Heart left ventricle (tissue), 16 donors: Measurements from ENCODE around the gene CALR3. TPM values are rescaled to one million over a fixed set of nuclear protein-coding genes. Genes with fewer than 3 reads are reported as not detected.

Experiments
- ATAC-seq, 4 donors: fragments of 200-7000 bp; cut with Tn5 transposase; one replicate each; pipeline ENCODE4 v1.9.1; 2020 to 2022; ENCODE audit warnings: moderate library complexity in 4 of 4, mild to moderate bottlenecking in 3 of 4, moderate number of reproducible peaks in 1 of 4
- DNase-seq, 5 donors: peaks; one replicate each; pipeline ENCODE4 v3.0.0-alpha.2; 2020
- H3K27ac ChIP-seq, 12 donors: fragments of 200-600 bp; sonication (generic) in 4 of 12; one replicate each; pipeline versions ENCODE4 v1.5.0 to v1.8.0; 2016 to 2022; ENCODE audit warnings: mild to moderate bottlenecking in 2 of 12
- H3K27me3 ChIP-seq, 9 donors: fragments of 200-600 bp; sonication (generic) in 2 of 9; one replicate each; pipeline versions ENCODE4 v1.5.1 to v1.8.0; 2016 to 2022; ENCODE audit warnings: mild to moderate bottlenecking in 3 of 9
- H3K36me3 ChIP-seq, 9 donors: fragments of 200-600 bp; sonication (generic) in 2 of 9; one replicate each; pipeline versions ENCODE4 v1.5.0 to v1.8.0; 2018 to 2022; ENCODE audit warnings: mild to moderate bottlenecking in 2 of 9
- H3K4me1 ChIP-seq, 12 donors: fragments of 200-600 bp; sonication (generic) in 4 of 12; one replicate each; pipeline versions ENCODE4 v1.5.0 to v1.8.0; 2016 to 2022; ENCODE audit warnings: mild to moderate bottlenecking in 3 of 12
- H3K4me3 ChIP-seq, 12 donors: fragments of 200-600 bp; sonication (generic) in 4 of 12; one replicate each; pipeline versions ENCODE4 v1.5.0 to v1.8.0; 2017 to 2022; ENCODE audit warnings: mild to moderate bottlenecking in 9 of 12, moderate library complexity in 4 of 12
- H3K9me3 ChIP-seq, 12 donors: fragments of 200-600 bp; sonication (generic) in 4 of 12; one replicate each; pipeline versions ENCODE4 v1.5.0 to v1.8.0; 2016 to 2022; ENCODE audit warnings: mild to moderate bottlenecking in 1 of 12
- POLR2A ChIP-seq, 2 donors: fragments of 450-650 bp; IDR thresholded peaks; one replicate each; pipeline ENCODE4 v1.6.1; 2017; ENCODE audit warnings: antibody characterized with exemption in 2 of 2, mild to moderate bottlenecking in 2 of 2, moderate library complexity in 2 of 2
- whole genome bisulfite sequencing, 4 donors: extraction: QIAGEN DNeasy Blood & Tissue Kit in 2 of 4; methylation state at CpG; one replicate each; pipeline versions ENCODE4 v1.1.5 to v1.1.7; 2013 to 2018; 5-methylcytosine and 5-hydroxymethylcytosine counted together
- intact Hi-C, 10 donors: fragments of 100-400 bp; cut with DNase I; formaldehyde crosslinking; loops; one replicate each; pipeline versions ENCODE4 v1.11.1 to v1.14.2; 2022
- polyA plus RNA-seq, 2 donors: library from polyadenylated mRNA; stranded (reverse); fragments of 200-250 nt; gene quantifications; one replicate each; pipeline ENCODE4 v1.2.3, GENCODE V29; 2013
- total RNA-seq, 9 donors: library from RNA; depleted of rRNA in 2 of 9; stranded (reverse); fragments of >200 nt in 2 of 9; fragmentation: NEBNext Ultra II Directional in 3 of 9; extraction: Animal tissue kit (Norgen Biotek cat#: 25700) in 3 of 9; gene quantifications; one replicate each; pipeline versions ENCODE4 v1.1.0 to v1.2.4, GENCODE V29; 2016 to 2023
- TF ChIP-seq, protein P1 (sequence below), 12 donors: fragments of 200-600 bp; sonication (generic) in 4 of 12; IDR thresholded peaks; one replicate each; pipeline versions ENCODE4 v1.5.0 to v1.8.0; 2018 to 2022; ENCODE audit warnings: antibody characterized with exemption in 12 of 12, mild to moderate bottlenecking in 5 of 12
- donor health status: ischemic (EF 13 %, LVEDD 7.1; RV severe dilation, severe dysfunction).
- donor health status: healthy with polysubstance abuse.
- donor health status: DM: no; HTN: yes; CAD: no.
- donor health status: DM: no; HTN: no; CAD: no.
- donor health status: ischemic (EF 25% LVEDD 6.9; RV normal size, moderate dysfunction).
- donor health status: ischemic (EF 25% LVEDD 5.7; RV mildly dilated, moderate dysfunction).
- donor health status: healthy.
- donor health status: DM: yes; HTN: yes; CAD: no.
- donor health status: ischemic (EF 35%, LVEDD 5.7; RV mildly dilated, moderate dysfunction).
- donor health status: nonischemic (EF 11% LVEDD 7.7; RV severe dilation, severe dysfunction).
- donor health status: DM: yes; HTN: yes; CAD: no.
- donor health status: PGD.
- donor health status: ischemic (EF 29% LVEDD 5.4; RV normal size, mild dysfunction).
- donor health status: nonischemic (EF 23%, LVEDD 6.1; RV moderate dilation, normal function).

Gene CALR3
- total and polyA plus RNA-seq, 11 donors, result not detected

DNA sequence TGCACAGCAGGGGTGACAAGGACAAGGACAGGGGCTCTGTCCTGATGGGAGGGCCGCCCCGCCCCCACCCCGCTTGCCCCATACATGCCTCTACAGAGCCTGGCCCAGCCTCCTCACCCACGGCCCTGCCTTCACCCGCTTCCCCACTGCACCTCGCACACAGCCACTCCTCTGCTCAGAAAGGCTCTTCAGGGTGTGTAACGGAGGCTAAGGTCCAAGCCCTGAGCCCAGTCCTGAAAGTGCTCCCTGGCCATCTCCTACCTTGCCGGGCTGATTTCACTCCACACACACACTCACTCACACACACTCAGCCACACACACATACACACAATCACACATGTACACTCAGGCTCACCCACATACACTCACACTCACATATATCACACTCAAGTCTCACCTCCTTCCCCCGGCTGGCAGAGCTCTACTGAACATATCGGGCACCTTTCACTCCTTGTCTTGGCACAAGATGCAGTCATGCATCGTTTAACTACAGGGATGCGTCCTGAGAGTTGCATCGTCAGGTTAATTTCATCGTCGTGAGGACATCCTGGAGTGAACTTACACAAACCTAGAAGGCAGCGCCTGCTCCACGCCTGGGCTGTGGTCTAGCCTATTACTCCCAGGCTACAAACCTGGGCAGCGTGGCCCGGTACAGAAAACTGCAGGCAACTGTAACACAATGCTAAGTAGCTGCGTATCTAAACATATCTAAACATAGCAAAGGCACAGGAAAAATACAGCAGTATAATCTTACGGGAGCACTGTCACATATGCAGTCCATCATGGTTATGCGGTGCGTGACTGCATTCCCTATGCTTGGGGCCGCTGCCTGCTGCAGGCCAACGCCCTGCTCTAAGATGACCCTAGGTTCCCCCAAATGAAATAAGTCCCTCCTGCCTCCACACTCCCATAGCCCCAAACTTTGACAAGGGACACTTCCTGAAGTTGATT lies 37.3 kb downstream of the CALR3 start:
- ATAC-seq (peak in 2 of 4 donors; percentile 5 to 9), DNase-seq (no peak)
- H3K36me3 ChIP-seq, result no peaks in the 10 kb centered on the region
- intact Hi-C loops, result no loop called here
- TF ChIP-seq POLR2A (IDR thresholded peaks at IDR 0.05), result no peak
- TF ChIP-seq, protein P1, sequence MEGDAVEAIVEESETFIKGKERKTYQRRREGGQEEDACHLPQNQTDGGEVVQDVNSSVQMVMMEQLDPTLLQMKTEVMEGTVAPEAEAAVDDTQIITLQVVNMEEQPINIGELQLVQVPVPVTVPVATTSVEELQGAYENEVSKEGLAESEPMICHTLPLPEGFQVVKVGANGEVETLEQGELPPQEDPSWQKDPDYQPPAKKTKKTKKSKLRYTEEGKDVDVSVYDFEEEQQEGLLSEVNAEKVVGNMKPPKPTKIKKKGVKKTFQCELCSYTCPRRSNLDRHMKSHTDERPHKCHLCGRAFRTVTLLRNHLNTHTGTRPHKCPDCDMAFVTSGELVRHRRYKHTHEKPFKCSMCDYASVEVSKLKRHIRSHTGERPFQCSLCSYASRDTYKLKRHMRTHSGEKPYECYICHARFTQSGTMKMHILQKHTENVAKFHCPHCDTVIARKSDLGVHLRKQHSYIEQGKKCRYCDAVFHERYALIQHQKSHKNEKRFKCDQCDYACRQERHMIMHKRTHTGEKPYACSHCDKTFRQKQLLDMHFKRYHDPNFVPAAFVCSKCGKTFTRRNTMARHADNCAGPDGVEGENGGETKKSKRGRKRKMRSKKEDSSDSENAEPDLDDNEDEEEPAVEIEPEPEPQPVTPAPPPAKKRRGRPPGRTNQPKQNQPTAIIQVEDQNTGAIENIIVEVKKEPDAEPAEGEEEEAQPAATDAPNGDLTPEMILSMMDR (IDR thresholded peaks at IDR 0.05), result no peak
- H3K27ac ChIP-seq, result peak overlapping the region; percentile 71 to 95 (median 78)
- H3K9me3 ChIP-seq, result no peaks in the 10 kb centered on the region
- no peaks in the 10 kb centered on the region for H3K27me3 ChIP-seq
- WGBS, 4 donors, result 72 to 74% (median 73%) methylated on average over 23 to 25 of the region's 25 CpGs
- no peak overlapping the region for H3K4me3 ChIP-seq
- H3K4me1 ChIP-seq, result peaks cover 28 to 94% (median 73%) of the 10 kb centered on the region in 12 donors

DNA sequence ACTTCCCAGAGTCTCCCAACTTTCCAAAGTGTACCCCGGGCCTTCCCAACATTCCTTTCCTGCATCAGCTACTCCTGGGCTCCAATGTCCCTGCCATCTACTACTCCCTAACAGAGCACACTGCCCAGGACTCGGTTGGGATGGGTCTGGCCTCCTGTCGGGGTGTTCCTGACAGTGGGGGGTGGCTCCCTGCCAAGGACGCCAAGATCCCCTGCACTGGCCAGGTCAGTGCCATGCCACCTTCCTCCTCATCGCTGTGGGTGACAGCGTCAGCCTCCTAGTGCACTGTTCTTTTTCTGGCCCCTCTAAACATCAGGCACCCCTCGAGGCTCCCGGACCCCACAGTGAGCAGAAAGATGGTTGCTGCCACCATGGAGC lies 38.0 kb downstream of the CALR3 start:
- Histone ChIP-seq H3K36me3 (no peaks in the 10 kb centered on the region), H3K9me3 (no peaks in the 10 kb centered on the region), H3K4me1 (peaks cover 25 to 93% (median 69%) of the 10 kb centered on the region in 12 donors), H3K27ac (peak overlapping the region; percentile 71 to 95 (median 78)), H3K27me3 (no peaks in the 10 kb centered on the region), H3K4me3 (peak overlapping the region in 1 of 12 donors; percentile 17)
- DNase-seq, result peak in 1 of 5 donors; percentile 76
- 27 to 34% (median 31%) methylated on average over 8 of the region's 8 CpGs for WGBS, 4 donors
- ATAC-seq, result peak; percentile 16 to 59 (median 39)
- TF ChIP-seq, protein P1 (IDR thresholded peaks at IDR 0.05), result no peak
- no peak for TF ChIP-seq POLR2A (IDR thresholded peaks at IDR 0.05)
- intact Hi-C loops, result no loop called here

DNA sequence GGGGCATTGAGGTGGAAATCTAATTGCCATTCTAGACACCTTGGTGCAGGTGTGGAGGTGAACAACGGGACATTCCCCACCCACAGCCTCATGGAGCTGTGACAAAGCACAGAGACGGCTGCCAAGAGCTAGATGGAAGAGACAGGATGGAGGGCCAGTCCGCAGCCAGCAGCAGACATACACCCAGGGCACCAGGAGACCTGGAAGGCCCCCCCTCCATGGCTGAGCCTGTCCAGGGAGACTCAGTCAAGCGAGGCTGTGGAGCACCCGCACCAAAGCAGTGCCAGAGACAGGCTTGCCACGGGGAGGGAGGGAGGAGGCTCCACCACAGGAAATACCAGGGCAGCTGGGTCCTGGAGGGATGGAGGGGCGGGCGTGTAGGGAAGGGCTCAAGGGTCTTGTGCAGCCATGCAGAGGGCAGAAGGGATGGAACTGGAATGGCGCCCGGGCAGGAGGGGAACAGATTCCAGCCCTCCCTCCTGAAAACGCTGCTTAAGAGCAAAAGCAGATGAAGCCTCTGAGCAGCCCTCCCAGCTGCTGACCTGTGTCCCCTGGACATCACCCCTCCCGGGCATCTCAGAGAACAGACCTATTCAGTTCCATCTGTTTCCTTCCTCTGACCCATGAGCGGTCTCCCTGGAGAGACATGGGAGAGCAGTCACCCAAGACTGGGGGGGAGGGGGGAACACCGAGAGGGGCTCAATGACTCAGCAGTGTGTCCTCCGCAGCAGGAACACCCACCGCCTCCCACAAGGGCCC lies 38.6 kb downstream of the CALR3 start:
- peaks cover 23 to 93% (median 67%) of the 10 kb centered on the region in 12 donors for H3K4me1 ChIP-seq
- 8 to 10% (median 8%) methylated on average over 15 to 16 of the region's 16 CpGs for WGBS, 4 donors
- no peaks in the 10 kb centered on the region for H3K36me3 ChIP-seq
- peak; percentile 23 to 32 (median 30) for ATAC-seq
- peak overlapping the region in 7 of 12 donors; percentile 9 to 32 (median 17) for H3K4me3 ChIP-seq
- peak; percentile 43 to 81 (median 65) for DNase-seq
- TF ChIP-seq, protein P1 (IDR thresholded peaks at IDR 0.05), result no peak
- no peak for TF ChIP-seq POLR2A (IDR thresholded peaks at IDR 0.05)
- intact Hi-C loops, result no loop called here
- no peaks in the 10 kb centered on the region for H3K27me3 ChIP-seq
- H3K27ac ChIP-seq, result peak overlapping the region; percentile 71 to 95 (median 78)
- no peaks in the 10 kb centered on the region for H3K9me3 ChIP-seq
